PC-9 (cell line): ENCODE measurements around the gene PIGR. TPM values are rescaled to one million over a fixed set of nuclear protein-coding genes. Genes with fewer than 3 reads are reported as not detected.

Experiments
- BruUV-seq: library from RNA; stranded (reverse); fragments of 400-500 nt; replicated peaks from 2 replicates; lab custom pipeline; 2021; lab: Mats Ljungman, UMichigan
- CTCF ChIA-PET: fragments of 300-600 bp; sonication (Branson Sonifier 250); formaldehyde crosslinking; loops from one replicate; lab custom pipeline; 2022; ENCODE audit warnings: antibody characterized with exemption; lab: Charles Lee
- POLR2A ChIA-PET: fragments of 300-600 bp; sonication (Branson Sonifier 250); formaldehyde crosslinking; loops from one replicate; lab custom pipeline; 2022; ENCODE audit warnings: antibody characterized with exemption; ENCODE audit not compliant: unreplicated experiment; lab: Charles Lee
- DNase-seq, 2 experiments: peaks; one replicate each; pipeline versions ENCODE4 v3.0.0 to v3.0.0-alpha.2; 2015 to 2022; ENCODE audit warnings: mixed read lengths in 1 of 2
- H2AFZ ChIP-seq: fragments of 200-600 bp; sonication (generic); 2 replicates; pipeline ENCODE4 v1.8.1; 2017; ENCODE audit warnings: antibody characterized with exemption
- H3F3A ChIP-seq: fragments of 200-600 bp; sonication (generic); 2 replicates; pipeline ENCODE4 v1.8.1; 2017; ENCODE audit warnings: antibody characterized with exemption, mild to moderate bottlenecking, low read depth; ENCODE audit not compliant: insufficient read depth
- H3K27ac ChIP-seq: fragments of 200-600 bp; sonication (generic); 2 replicates; pipeline ENCODE4 v1.6.1; 2016; ENCODE audit warnings: mixed run types
- H3K27me3 ChIP-seq: fragments of 200-600 bp; sonication (generic); 2 replicates; pipeline ENCODE4 v1.6.1; 2016; ENCODE audit warnings: low read depth, mixed run types; ENCODE audit not compliant: insufficient read depth
- H3K36me3 ChIP-seq: fragments of 200-600 bp; sonication (generic); 2 replicates; pipeline ENCODE4 v1.6.1; 2016; ENCODE audit warnings: low read depth, mixed run types
- H3K4me1 ChIP-seq: fragments of 200-600 bp; sonication (generic); replicated peaks from 2 replicates; pipeline ENCODE4 v1.6.1; 2016; ENCODE audit warnings: mixed run types; ENCODE audit not compliant: insufficient read depth
- H3K4me2 ChIP-seq: fragments of 200-600 bp; sonication (generic); 2 replicates; pipeline ENCODE4 v1.6.1; 2017; ENCODE audit warnings: mixed run types
- H3K4me3 ChIP-seq: fragments of 200-600 bp; sonication (generic); 2 replicates; pipeline ENCODE4 v1.6.1; 2016; ENCODE audit warnings: mixed run types
- H3K79me2 ChIP-seq: fragments of 200-600 bp; sonication (generic); 2 replicates; pipeline ENCODE4 v1.6.1; 2017; ENCODE audit warnings: low read depth, mixed run types
- H3K9me2 ChIP-seq: fragments of 200-600 bp; sonication (generic); 2 replicates; pipeline ENCODE4 v1.8.1; 2017; ENCODE audit warnings: mild to moderate bottlenecking; ENCODE audit not compliant: insufficient read depth
- H3K9me3 ChIP-seq: fragments of 200-600 bp; sonication (generic); 2 replicates; pipeline ENCODE4 v1.8.1; 2016; ENCODE audit warnings: low read depth; ENCODE audit not compliant: insufficient read depth
- H4K20me1 ChIP-seq: fragments of 200-600 bp; sonication (generic); 2 replicates; pipeline ENCODE4 v1.8.1; 2017; ENCODE audit not compliant: insufficient read depth
- EZH2 ChIP-seq: fragments of 200-600 bp; sonication (generic); IDR thresholded peaks from 2 replicates; pipeline ENCODE4 v1.8.0; 2017; ENCODE audit warnings: antibody characterized with exemption, low read depth
- intact Hi-C: fragments of 100-400 bp; cut with micrococcal nuclease; formaldehyde crosslinking; loops from one replicate; pipeline ENCODE4 v1.10.0; 2022; ENCODE audit not compliant: unreplicated experiment
- total RNA-seq: library from RNA; stranded (reverse); gene quantifications from 2 replicates; pipeline ENCODE4 v1.2.3, GENCODE V29; 2021
- TF ChIP-seq, protein P1 (sequence below): fragments of 200-600 bp; sonication (generic); conservative IDR thresholded peaks from 2 replicates; pipeline ENCODE4 v1.6.1; 2017; ENCODE audit warnings: mixed run types, antibody characterized with exemption, mild to moderate bottlenecking, moderate library complexity

PIGR gene
- total RNA-seq, 1 experiment from 2014 or later: not detected

GRCh38 chr1:206963119-206963712, 16.9 kb upstream of the PIGR start:
- Histone ChIP-seq H3K4me2 (no peak overlapping the region), H3K36me3 (no peaks in the 10 kb centered on the region), H3K27me3 (no peaks in the 10 kb centered on the region), H3F3A (no peaks in the 10 kb centered on the region), H3K79me2 (no peaks in the 10 kb centered on the region), H3K9me2 (no peaks in the 10 kb centered on the region), H3K4me3 (no peak overlapping the region), H3K27ac (no peak overlapping the region), H3K9me3 (no peaks in the 10 kb centered on the region), H3K4me1 (no peaks in the 10 kb centered on the region), H2AFZ (no peak overlapping the region), H4K20me1 (no peaks in the 10 kb centered on the region)
- ChIA-PET CTCF (no interaction called here), POLR2A (interaction anchor here (0.7 kb wide), 1 partner anchor 51 kb away, joined by 4 read pairs; no protein-coding TSS in a partner anchor)
- TF ChIP-seq EZH2: no peak
- intact Hi-C loops: no loop called here
- BruUV-seq: no TSS peak
- no peak for DNase-seq

GRCh38 chr1:206962272-206962671, 16.0 kb upstream of the PIGR start:
- H3K79me2 ChIP-seq: no peaks in the 10 kb centered on the region
- no peaks in the 10 kb centered on the region for H3K4me1 ChIP-seq
- H3K4me3 ChIP-seq: no peak overlapping the region
- H3K4me2 ChIP-seq: no peak overlapping the region
- H3F3A ChIP-seq: no peaks in the 10 kb centered on the region
- H2AFZ ChIP-seq: no peak overlapping the region
- no peaks in the 10 kb centered on the region for H3K9me2 ChIP-seq
- TF ChIP-seq EZH2: no peak
- TF ChIP-seq, protein P1, sequence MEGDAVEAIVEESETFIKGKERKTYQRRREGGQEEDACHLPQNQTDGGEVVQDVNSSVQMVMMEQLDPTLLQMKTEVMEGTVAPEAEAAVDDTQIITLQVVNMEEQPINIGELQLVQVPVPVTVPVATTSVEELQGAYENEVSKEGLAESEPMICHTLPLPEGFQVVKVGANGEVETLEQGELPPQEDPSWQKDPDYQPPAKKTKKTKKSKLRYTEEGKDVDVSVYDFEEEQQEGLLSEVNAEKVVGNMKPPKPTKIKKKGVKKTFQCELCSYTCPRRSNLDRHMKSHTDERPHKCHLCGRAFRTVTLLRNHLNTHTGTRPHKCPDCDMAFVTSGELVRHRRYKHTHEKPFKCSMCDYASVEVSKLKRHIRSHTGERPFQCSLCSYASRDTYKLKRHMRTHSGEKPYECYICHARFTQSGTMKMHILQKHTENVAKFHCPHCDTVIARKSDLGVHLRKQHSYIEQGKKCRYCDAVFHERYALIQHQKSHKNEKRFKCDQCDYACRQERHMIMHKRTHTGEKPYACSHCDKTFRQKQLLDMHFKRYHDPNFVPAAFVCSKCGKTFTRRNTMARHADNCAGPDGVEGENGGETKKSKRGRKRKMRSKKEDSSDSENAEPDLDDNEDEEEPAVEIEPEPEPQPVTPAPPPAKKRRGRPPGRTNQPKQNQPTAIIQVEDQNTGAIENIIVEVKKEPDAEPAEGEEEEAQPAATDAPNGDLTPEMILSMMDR: no peak
- H3K36me3 ChIP-seq: no peaks in the 10 kb centered on the region
- no peak for DNase-seq
- BruUV-seq: no TSS peak
- intact Hi-C loops: no loop called here
- no peaks in the 10 kb centered on the region for H4K20me1 ChIP-seq
- H3K27me3 ChIP-seq: no peaks in the 10 kb centered on the region
- POLR2A ChIA-PET: interaction anchor here (0.7 kb wide), 1 partner anchor 50 kb away, joined by 4 read pairs; no protein-coding TSS in a partner anchor
- H3K9me3 ChIP-seq: no peaks in the 10 kb centered on the region
- no peak overlapping the region for H3K27ac ChIP-seq
- CTCF ChIA-PET: no interaction called here

DNA sequence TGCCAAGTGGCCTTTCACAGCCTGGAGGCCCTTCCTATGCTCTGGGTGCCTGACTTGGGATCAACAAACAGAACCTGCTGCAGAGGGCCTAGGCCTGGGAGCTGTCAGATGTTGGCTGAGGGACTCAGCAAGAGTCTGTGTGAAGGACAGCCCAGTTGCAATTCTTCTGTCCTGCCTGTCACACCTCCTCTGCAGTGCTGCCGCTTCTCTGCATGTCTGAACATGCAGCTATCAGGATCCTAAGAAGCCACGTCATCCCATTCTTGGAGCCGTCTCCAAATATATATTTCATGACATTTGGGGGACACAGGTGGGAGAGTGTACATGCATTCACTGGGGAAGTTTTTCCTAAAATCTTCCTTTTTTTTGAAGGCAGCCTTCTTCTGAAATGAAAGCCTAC, 15.4 kb upstream of the PIGR start:
- H3K4me2 ChIP-seq: no peak overlapping the region
- no peak overlapping the region for H3K4me3 ChIP-seq
- no peaks in the 10 kb centered on the region for H3K79me2 ChIP-seq
- no peak for TF ChIP-seq EZH2
- TF ChIP-seq, protein P1: no peak
- no peak overlapping the region for H3K27ac ChIP-seq
- no peaks in the 10 kb centered on the region for H4K20me1 ChIP-seq
- intact Hi-C loops: no loop called here
- no peaks in the 10 kb centered on the region for H3K9me3 ChIP-seq
- no peaks in the 10 kb centered on the region for H3K4me1 ChIP-seq
- no peak overlapping the region for H2AFZ ChIP-seq
- H3K27me3 ChIP-seq: no peaks in the 10 kb centered on the region
- ChIA-PET CTCF (no interaction called here), POLR2A (interaction anchor here (0.6 kb wide), 1 partner anchor 45 kb away, joined by 6 read pairs; no protein-coding TSS in a partner anchor)
- no TSS peak for BruUV-seq
- no peaks in the 10 kb centered on the region for H3K9me2 ChIP-seq
- no peaks in the 10 kb centered on the region for H3F3A ChIP-seq
- no peaks in the 10 kb centered on the region for H3K36me3 ChIP-seq
- no peak for DNase-seq
